HEK293T (cell line): Measurements from ENCODE around the gene MAGOH.

Experiments used
- FOXA1 ChIP-seq: fragments of 450-650 bp; IDR thresholded peaks from 2 replicates; pipeline ENCODE4 v1.6.1; 2016; ENCODE audit warnings: mild to moderate bottlenecking
- FOXK2 ChIP-seq: fragments of 450-650 bp; IDR thresholded peaks from 2 replicates; pipeline ENCODE4 v1.6.1; 2016; ENCODE audit warnings: mild to moderate bottlenecking
- FOXM1 ChIP-seq: fragments of 450-650 bp; IDR thresholded peaks from 2 replicates; pipeline ENCODE4 v1.6.1; 2017; ENCODE audit warnings: mild to moderate bottlenecking, borderline replicate concordance
- HDGF ChIP-seq: fragments of 450-650 bp; IDR thresholded peaks from 2 replicates; pipeline ENCODE4 v1.6.1; 2017; ENCODE audit warnings: antibody characterized with exemption, borderline replicate concordance
- NFRKB ChIP-seq: fragments of 450-650 bp; IDR thresholded peaks from 2 replicates; pipeline ENCODE4 v1.6.1; 2016; ENCODE audit warnings: mild to moderate bottlenecking, moderate library complexity
- SP1 ChIP-seq: fragments of 450-650 bp; IDR thresholded peaks from 2 replicates; pipeline ENCODE4 v1.6.1; 2017
- TF ChIP-seq, protein P1 (sequence below): fragments of 450-650 bp; IDR thresholded peaks from 2 replicates; pipeline ENCODE4 v1.6.1; 2016

DNA sequence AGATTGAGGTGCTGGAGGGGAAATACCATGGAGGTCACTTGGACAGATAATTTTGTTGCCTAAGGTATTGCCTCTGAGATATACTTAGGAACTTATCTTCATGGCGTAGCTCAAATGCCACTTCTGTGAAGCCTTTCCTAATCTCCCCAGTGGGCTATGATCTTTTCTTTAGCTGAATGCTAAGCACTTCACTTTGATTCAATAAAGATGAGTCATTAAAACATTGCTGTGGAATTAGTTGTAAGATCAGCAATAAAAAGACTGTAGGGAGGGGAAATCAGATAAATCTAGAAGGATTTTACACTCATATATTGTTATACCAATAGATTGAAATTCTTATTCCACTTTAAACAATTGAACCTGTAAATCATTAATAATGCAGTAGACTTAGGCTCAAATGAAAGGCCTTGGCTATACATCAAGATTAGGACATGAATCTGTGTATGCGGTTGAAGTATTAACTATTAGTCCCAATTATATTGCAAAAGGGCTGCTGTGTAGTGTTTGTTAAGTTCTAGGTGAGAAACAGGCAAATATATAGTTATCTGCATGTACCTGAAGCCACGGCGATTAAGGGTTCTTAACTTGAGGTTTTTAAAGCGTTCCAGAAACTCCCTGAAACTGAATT, 19.2 kb upstream of the MAGOH start:
- TF ChIP-seq SP1 (no peak), FOXA1 (no peak), FOXM1 (no peak), FOXK2 (no peak), HDGF (no peak), NFRKB (no peak)
- TF ChIP-seq, protein P1, sequence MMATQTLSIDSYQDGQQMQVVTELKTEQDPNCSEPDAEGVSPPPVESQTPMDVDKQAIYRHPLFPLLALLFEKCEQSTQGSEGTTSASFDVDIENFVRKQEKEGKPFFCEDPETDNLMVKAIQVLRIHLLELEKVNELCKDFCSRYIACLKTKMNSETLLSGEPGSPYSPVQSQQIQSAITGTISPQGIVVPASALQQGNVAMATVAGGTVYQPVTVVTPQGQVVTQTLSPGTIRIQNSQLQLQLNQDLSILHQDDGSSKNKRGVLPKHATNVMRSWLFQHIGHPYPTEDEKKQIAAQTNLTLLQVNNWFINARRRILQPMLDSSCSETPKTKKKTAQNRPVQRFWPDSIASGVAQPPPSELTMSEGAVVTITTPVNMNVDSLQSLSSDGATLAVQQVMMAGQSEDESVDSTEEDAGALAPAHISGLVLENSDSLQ = no peak
